HG03521 (cell line): ENCODE data around the gene MOG.
A peak's percentile ranks its signal among the peaks of the same experiment; 100 is the strongest.
"Not testable (repeated sequence)": the region's sequence is repeated elsewhere in the genome, so short reads cannot be mapped to it uniquely, and the experiment has no call there.

Experiments
- ATAC-seq: cut with Tn5 transposase; IDR thresholded peaks from one replicate; pipeline ENCODE4 v1.9.1; 2021; ENCODE audit warnings: mild to moderate bottlenecking, moderate library complexity; ENCODE audit not compliant: unreplicated experiment

The MOG gene

DNA sequence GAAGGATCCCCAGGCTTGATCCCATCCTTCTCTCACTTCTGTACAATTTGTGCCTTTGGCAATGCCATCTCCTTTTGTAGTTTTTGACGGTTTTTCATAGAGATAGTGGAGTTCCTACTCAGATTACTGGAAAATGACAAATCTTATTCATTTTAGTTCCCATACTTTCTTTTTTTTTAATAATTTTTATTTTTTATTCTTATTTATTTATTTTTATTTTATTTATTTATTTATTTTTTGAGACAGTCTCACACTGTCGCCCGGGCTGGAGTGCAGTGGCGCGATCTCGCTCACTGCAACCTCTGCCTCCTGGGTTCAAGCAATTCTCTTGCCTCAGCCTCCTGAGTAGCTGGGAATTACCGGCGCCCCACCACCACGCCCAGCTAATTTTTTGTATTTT, 19.6 kb upstream of the MOG start:
- ATAC-seq = no peak

DNA sequence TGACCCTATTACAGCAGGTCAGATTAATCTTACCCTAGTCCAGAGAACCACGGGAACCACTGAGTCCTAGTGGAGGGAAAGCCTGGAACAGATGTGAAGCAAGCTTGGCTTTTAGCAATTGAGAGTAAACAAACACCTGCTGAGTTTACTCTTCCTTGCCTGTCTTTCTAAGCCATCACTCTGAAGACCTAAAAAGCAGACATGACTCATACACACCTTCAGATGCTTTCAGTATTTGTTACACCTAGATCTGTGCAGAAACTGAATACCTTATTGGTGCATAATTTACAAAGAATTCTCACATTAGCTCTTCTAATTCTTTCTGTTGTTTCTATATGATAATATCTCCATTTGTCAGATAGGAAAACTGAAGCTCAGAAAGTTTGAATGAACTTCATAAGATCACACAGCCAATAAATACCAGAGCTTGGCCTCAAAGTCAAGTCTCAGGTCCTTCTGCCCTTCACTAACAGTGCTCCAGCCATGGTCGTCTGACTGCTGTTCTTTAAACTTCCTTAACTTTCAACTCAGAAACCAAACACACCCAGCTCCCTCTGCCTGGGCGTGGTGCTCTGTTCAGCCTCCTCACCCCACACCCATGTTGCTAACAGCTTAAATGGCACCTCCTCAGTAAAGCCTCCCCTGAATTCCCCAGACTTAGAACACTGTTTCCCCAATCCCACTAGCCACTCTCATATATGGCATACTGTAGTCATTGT, 15.3 kb upstream of the MOG start:
- ATAC-seq = no peak

DNA sequence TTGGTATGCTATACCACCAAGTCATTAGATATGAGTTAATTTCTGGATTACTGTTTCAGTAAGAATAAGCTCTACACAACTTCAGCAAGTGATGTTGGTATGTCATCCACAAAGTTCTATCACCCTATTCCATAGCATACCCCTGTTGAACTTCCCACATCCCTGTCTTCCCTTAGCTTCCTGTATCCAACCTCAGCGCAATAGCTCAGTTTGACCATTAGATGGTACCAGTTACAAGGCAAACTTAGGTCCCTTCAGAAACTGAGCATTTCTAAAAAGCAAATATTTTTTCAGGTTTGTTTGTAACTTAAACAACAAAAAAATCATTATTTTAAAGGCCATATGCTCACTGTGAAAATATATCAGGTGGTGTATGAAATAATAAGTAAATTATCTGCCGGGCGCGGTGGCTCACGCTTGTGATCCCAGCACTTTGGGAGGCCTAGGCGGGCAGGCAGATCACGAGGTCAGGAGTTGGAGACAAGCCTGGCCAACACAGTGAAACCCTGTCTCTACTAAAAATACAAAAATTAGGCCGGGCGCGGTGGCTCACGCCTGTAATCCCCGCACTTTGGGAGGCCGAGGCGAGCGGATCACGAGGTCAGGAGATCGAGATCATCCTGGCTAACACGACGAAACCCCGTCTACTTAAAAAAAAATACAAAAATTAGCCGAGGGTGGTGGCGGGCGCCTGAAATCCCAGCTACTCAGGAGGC, 8.8 kb upstream of the MOG start:
- no peak for ATAC-seq

DNA sequence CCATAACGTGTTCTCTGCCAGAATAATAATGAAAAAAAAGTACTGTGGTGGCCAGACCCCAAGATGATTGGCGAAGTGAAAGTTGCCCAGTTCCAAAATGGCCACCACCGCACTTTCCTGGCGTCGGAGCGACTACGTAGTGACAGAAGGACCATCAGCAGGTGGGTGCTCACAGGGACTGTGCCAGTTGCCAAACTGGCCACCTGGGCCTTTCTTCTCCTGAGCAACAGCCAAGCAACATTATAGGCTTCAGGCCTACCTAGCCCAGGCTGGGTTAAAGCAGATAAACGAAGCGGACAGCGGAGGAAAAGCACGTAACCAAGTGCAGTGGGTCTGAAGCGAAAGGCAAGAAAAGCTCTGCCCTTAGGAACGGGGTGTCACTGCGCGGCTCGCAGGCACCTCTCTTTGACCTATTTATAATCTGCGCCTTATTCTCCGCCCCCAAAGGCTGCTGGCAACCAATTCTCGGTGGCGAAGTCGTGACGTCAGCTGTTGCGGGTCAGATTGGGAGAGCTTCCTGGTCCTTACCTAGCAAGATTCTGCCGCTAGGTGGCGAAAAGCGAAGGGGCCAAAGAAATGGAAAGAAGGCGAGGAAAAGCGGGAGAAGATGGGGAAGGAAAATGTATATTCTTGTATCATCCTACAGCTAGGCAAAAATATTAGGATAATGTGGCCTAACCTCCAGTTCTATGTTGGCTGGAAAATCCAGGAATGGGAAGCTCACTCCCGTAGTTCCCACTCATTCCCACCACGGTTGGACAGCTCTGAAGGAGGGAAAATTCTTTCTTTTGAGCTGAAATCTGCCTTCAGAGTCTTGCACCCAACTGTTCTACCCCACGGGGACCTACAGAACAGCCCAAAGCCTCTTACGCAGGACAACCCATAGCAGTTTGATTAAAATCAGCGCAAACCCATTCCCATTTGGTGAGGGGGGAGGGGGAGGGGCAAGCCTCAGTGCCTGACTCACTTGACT, 6.9 kb upstream of the MOG start:
- ATAC-seq = peak; percentile 94

DNA sequence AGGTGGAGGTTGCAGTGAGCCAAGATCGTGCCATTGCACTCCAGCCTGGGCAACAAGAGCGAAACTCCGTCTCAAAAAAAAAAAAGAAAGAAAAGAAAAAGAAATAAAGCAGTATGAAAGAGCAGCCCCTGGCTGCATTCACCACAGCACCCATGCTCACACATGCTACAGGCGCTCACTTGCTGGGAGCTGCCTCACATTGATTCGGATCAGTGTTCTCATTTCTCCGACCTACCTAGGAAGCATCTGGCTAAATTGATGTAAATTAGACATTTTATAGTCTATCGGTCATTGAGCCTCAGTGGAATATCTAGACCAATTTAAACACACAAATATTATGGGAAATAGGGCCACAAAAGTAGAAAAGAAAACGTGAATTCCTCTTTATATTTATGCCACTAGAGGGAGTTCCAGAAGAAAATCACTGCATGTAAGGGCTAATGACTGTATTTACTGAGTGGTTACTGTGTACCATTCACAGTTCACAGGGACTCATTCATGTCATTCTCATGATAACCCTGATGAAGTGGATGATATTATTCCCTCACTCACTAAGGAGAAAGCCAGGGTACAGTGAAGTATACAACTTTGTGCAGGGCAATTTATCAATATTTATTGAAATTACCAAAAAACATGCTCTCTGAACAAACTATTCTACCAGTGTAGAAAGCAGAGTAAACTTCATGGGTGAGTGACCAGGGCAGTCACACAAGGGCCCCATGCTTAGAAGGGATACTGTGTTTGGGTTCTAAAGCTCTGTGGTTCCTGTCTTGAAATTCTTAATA, 5.3 kb upstream of the MOG start:
- no peak for ATAC-seq

DNA sequence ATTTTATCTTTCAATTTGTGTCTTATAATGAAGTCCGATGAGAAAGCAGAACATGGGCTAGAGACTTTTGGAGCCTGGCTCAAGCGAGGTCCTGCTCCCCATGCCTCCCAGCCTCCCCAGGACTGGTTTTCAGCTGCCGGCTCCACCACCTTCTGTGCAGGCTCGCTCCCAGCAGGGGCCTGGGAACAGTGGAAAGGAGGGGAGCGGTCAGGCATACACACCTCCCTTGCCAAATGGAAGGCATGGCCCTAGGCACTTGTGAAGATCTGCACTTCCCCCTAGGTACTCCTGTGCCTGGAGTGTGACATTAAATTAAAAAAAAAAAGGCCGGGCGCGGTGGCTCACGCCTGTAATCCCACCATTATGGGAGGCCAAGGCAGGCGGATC, 4.7 kb upstream of the MOG start:
- no peak for ATAC-seq

DNA sequence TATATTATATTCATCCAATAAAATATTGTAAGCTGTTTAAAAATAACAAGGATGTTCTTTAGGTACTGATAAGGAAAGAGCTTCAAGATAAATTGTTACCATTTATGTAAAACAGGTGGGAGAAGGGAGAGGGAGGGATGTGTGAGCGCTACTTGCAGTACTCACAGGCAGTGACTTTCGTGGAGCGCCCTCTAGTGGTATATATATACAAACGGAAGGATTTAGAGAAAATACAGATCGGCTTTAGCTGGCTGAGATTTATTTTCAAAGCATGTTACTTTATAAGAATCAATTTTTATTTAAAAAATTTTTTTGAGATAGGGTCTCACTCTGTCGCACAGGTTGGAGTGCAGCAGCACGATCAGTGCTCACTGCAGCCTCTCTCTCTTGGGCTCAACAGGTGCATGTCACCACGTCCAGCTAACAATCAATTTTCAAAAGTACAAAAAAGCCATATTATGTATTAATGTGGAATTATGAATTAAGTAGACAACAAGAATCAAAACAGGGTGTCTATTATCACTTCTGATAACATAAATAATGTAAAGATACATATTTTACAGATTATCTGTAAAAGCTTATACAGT, 3.3 kb upstream of the MOG start:
- ATAC-seq = no peak

DNA sequence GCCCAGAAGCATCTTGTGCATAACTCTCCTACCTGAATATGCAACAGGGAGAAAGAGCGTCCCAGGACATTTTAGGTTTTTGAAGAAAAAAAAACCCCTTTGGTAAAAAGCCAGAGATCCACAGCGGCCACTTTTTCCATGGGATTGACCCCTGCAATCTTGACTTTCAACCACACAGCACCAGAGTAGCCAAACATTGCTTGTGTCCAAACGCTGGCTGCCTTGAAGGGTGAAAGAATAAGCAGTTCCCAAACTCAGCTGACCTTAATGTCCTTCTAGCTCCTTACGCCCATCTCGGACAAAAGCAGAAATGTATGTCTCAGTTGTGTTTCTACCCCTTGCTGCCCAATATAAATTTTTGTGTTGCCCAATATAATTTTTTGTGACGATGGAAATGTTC, 1.2 kb upstream of the MOG start:
- ATAC-seq = no peak

DNA sequence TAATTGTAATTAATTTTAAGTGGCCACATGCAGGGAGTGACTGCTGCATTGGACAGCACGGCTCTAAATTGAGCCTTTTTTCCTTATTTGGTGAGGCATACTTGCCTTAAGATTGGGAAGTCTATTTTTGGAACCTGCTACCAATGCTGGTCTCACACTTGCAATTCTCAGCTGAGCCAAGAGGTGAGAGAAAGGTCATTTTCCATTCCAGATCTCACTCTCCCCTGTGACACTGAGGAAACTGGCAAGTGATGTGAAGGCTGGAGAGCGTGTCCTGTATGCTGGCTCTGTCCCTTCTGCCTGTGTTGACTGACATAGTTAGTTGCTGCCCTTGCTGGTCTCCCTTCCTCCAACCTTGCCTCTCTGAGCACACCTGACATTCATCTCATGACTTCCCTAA, 735 bp upstream of the MOG start:
- no peak for ATAC-seq

DNA sequence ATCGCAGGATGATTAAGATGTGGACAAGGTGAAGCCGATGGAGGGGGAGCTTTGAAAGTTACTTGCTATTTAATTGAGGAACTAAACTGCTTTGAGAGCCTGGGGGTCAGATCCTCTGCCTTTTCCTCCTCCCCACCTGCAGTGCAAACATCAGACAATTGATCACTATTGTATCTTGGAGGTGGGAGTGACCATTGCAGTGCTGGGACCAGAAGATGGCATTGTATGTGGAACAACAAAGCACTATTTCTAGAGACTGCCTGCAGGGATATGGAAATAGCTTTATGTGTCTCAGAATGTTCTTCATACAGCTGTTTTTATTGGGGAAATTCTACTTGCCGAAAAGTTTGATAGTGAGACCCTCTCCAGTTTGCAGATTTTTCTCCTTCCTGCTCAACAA, 4.2 kb downstream of the MOG start:
- ATAC-seq = no peak

DNA sequence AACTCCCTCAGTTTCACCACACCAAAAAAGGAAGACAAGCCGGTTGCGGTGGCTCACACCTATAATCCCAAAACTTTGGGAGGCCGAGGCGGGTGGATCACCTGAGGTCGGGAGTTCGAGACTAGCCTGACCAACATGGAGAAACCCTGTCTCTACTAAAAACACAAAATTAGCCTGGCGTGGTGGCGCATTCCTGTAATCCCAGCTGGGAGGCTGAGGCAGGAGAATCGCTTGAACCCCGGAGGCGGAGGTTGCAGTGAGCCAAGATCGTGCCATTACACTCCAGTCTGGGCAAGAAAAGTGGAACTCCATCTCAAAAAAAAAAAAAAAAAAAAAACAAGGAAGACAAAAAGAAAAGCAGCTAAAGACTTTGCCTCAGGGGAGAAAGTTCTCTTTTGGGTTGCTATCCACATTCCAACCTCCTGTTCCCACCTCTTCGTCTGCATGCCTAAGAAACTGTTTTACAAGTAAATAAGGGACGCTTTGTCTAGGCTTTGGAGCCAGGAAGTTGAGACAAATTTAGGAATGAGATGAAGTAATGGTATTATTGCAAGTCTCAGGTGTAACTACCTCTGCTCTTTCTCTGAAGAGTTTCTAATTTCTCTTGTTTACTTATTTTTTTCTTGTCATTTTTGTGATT, 4.7 kb downstream of the MOG start:
- ATAC-seq = not testable (repeated sequence)

DNA sequence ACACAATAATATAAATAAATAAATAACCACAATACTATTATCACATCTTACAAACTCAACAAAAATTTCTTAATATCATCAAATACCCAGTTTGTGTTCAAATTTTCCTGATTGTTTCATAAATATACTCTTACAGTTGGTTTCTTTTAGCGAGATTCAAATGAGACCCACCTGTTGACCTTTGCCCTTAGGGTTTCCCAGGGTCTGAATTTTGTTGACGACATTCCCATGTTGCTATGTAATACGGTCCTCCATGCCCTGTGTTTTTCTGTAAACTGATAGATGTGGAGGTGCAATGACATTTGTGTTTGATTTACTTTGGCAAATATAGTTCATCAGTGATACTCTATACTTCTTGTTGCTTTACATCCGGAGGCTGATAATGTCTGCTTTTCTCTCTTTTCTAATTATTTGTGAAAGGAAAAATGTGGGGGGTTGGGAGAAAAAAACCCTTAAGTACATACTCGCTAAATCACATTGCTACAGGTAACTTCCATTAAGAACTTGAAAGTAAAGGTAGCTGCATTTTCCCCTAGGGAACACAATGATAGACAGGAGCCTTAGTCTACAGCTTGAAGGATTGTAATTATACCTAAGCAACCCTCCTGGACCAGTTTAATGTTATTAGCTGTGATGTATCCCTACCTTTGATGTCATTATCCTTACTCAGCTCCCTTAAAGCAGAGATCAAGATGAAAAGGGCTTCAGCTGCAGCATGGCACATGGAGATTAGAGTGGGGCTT, 6.6 kb downstream of the MOG start:
- no peak for ATAC-seq

DNA sequence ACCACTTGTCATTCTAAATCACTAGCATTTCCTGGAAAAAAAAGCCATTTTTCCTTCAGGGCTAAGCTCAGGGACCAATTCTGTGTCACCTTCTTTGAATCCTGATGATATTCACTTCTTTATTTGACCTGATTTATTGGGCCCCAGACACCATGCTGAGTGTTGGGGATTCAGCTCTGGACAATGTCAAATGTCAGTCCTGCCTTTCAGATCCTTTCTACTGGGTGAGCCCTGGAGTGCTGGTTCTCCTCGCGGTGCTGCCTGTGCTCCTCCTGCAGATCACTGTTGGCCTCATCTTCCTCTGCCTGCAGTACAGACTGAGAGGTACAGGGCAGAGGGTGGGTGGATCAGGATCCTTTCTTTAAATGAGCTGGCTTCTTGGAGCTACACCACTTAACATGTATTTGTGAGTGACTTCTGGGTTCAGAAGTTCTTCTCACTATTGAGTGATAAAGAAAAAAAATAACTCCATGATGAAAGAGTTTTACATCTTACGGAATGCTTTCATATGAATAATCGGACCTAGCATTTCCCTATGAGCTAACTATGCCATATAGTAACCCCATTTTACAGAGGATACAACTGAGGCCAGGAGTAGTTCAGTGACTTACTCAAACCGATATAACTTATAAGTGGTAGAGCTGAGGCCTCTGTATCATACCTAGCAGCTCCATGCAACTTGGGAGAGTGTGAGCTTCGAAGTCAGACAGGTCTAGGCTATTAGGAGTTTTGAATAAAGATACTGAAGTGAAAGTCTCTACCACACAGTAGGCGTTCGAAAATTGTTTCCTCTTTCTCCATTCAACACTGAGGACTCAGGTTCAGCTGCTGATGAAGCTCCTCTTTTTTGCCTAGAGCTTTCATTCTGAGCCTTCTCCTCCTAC, 9.3 kb downstream of the MOG start:
- no peak for ATAC-seq

DNA sequence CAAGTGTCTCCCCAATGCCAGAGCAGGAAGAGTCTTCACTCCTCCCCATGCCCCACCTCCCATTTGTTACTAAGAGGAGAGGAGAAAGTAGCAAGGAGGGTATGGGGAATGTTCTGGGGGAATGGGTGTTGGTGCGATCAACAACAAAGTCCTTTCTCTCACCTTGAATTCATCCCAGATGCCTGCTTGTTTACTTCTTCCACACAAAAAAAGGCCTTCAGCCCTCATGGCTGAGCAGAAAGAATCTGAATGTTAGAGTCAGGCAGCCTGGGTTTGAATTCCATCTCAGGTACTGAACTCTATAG, 9.9 kb downstream of the MOG start:
- no peak for ATAC-seq

DNA sequence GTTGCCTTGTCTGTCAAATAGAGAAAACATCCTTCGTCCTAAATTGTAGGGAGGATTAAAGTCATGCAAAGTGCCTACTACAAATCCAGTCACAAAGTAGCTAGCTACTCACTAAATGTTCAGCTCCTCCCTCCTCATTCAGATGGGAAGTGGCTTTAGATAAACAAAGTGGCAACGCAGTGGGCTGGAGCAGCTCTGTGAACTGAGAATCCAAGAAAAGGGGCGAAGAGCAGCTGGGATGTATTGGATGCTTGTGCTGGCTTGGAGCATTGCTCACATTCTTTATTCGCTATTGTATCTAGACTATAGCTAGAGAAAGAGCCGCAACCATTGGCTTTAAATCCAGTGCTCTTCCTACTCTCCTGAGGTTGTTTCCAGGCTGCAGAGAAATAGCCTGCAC, 10.3 kb downstream of the MOG start:
- no peak for ATAC-seq

DNA sequence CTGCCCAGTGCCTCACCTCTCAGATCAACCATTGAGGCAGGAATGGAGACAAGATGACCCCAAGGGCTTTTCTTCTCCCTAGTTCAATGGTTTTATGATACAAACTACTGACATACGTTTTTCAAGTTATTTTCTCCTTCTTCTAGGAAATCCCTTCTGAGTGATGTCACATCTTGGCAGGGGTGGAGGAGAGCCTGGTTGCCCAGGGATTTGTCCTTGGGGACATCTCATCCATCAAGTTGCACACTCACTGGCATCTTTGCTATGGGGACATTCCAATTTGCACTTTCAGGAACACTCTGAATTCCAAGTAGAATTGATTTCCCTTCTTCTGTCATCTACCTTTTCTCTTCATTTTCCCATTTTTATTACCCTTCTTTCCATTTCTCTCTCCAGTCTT, 14.1 kb downstream of the MOG start:
- ATAC-seq = no peak

DNA sequence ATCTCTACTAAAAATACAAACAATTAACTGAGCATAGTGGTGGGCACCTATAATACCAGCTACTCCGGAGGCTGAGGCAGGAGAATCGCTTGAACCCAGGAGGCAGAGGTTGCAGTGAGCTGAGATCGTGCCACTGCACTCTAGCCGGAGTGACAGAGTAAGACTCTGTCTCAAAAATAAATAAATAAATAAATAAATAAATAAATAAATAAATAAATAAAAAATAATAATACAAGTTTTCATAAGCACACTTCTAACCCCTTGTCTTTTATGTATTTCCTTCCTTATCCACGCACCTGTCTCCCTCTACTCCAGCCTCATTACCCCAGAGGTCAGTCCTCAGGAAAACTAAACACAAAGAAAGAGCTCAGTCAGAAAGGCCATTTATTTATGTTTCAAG, 15.2 kb downstream of the MOG start:
- not testable (repeated sequence) for ATAC-seq

DNA sequence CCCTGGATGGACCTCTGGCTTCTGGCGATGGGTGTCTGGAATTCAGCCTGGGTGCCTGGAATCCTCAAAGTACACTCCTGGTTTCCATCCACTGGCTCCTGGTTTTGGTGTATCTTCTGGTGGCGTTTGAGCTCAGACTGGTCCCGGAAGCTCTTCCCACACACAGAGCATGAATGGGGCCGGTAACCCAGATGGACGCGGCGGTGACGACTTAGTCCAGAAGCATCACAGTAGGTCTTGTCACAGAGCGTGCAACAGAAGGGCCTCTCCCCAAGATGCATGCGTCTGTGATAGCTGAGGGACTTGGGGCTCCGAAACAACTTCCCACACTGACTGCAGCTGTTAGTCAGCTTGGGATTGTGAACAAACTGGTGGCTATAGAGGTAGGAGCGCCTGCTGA, 16.3 kb downstream of the MOG start:
- no peak for ATAC-seq

DNA sequence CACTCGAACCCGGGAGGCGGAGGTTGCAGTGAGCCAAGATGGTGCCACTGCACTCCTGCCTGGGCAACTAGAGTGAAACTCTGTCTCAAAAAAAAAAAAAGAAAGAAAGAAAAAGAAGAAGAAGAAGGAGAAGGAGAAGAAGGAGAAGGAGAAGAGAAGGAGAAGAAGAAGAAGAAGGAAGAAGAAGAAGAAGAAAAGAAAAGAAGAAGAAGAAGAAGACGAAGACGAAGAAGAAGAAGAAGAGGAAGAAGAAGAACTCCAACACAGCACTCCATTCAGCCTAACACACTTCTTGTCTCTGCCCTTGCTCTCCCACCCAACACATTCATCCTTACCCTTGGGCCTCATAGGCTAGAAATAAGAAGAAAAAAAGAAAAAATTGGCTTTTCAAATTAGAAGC, 17.1 kb downstream of the MOG start:
- no peak for ATAC-seq
